Stimulated activated CD8-positive, alpha-beta memory T cell treated with anti-CD3 and anti-CD28 coated beads, Interleukin-12 subunit alpha, Interleukin-12 subunit beta, amount 100 ng/mL, for 1 hour (primary cell): ENCODE results near the gene GTF2I.
"Not testable (repeated sequence)": the region's sequence is repeated elsewhere in the genome, so short reads cannot be mapped to it uniquely, and the experiment has no call there.

ENCODE experiments used
- DNase-seq: peaks from one replicate; pipeline ENCODE4 v3.0.0-alpha.2; 2020; ENCODE audit warnings: low read depth

The GTF2I gene

DNA sequence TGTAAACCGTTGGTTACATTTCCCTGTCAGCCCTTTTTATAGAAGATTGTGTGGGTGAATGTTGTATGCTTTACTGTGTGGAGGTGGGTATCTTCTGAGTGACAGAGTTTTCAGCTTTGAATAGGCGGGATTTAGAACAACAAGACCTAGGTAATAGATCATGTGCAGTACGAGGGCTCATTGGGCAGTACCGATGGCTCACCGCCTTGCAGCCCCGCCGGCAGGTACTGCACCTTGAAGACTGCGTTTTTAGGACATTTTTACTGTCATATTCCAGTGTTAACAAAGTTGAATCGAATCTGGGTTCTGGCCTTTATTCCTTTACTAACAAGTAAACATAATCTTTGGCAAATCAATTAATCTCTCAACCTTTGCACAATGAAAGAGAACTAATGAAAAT lies 60.4 kb downstream of the GTF2I start:
- no peak for DNase-seq

DNA sequence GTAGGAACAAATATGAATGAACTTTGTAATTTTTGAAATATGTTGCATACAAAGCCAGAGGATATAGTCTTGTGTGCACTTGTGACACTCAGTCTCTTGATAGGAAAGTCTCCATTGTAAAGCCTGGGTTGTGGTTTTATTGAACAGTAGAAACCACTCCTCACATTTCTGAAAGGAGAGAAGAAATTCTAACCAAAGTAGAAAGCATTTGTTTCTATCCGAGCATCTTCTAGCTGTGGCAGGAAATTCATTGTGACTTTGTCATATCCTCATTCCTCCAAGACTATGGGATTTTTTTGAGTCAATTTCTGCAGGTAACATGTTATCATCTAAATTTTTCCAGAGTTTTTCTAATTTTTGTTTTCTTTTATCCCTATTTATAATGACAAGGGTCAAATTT lies 60.8 kb downstream of the GTF2I start:
- DNase-seq: no peak

- no peak for DNase-seq
These were observed 64.6 kb downstream of the GTF2I start for GRCh38 chr7:74722153-74722552.

GRCh38 chr7:74725840-74726239 lies 68.3 kb downstream of the GTF2I start:
- no peak for DNase-seq

DNA sequence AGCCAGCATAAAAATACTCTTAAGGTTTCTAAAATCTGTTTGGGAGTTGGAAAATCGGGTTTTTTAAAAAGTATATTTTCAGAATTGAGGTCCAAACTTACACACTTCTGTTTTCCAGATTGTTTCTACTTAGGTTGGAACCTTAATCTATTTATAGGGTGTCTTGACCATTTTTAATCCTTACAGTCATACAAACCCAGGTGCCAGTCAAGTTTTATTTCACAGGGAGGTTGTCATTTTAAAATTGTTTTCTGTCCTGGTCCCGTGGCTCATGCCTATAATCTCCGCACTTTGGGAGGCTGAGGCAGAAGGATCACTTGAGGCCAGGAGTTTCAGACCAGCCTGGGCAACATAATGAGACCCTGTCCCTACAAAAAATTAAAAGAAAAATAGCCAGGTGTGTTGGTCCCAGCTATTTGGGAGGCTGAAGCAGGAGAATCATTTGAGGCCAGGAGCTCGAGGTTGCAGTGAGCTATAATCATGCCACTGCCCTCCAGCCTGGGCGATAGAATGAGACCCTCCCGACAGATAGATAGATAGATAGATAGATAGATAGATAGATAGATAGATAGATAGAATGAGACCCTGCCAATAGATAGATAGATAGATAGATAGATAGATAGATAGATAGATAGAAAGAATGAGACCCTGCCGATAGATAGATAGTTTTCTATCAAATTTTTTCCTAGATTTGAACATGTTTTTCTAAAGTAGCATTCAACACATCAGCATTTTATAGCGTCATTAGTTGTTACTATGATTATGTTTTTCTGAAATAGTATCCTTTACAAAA lies 69.0 kb downstream of the GTF2I start:
- no peak for DNase-seq

- DNase-seq: not testable (repeated sequence)
These were observed 71.2 kb downstream of the GTF2I start for GRCh38 chr7:74728686-74729085.

DNA sequence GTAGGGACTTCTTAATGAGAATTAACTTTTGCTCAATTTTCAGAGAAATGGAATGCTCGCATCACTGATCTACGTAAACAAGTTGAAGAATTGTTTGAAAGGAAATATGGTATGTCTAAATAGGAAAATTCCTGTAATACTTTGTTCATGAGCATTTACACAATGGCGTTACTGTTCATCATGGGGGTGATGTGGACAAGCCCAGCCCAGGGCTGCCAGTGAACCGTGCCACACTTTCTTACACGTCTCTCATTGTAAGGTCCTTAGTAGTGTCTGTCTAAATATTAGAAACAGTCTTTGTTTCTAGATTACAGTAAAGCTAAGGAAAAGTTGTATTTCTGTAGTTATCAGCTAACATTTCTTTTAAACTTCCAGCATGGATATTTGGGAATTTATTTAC lies 72.7 kb downstream of the GTF2I start:
- not testable (repeated sequence) for DNase-seq

DNA sequence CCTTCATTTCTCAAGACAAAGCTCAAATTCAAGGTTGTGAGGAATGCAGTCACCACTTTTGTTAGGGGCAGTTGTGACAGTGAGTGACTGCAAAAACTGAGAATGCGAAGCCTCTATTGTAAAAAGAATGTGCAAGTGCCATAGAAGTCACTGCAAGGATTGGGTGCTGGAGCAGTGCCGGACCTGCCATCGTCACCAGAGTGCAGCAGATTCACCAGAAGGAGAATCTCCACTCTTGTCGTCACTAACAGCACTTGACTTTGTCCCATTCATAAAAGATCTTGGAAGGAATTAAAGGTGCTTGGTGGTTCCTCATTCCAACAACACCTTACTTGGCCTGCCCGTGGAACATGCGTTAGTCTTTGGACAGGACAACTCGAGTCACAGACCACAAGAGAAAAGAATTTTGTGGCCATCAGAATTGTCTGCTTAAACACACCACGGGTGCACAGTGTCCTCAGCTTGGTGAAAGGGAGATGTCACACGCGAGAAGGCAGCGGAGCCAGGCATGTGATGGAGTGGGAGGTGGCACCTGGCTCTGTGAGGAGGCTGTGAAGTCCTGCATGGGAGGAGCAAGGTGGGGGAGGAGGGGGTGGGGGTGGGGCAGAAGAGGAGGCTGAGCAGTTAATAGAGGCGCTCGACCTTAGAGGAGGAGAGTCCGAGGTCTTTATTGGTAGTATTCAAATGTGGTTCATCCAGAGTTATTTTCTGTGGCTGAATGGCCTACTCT lies 82.6 kb downstream of the GTF2I start:
- DNase-seq: not testable (repeated sequence)

DNA sequence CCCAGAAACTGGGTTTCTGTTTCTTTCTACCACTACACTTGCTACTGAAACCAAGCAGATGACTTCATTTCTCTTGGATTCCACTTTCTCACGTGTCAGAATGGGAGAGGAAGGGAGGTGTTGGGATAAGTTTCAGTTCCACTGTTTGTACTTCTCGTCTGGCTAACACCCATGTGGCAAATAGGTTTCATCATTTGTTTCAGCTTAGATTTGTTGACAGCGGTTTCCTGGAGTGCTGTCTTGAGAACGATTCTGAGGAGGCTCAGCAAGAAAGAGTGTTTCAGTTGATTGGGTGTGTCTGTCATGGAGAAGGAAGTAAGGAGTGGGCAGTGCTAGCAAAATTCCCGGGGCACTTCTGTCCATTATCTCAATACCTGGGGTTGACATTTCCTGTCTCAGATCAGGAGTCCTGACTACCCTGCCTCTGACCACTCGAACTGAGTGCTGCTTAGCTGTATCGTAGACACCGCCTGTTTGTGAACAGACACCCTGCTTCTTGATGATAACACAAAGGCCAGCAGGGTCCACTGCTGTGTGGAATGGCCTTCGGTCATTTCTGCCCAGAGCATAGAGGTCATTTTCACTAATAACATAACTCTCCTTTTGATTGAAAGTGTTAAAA lies 86.5 kb downstream of the GTF2I start:
- DNase-seq: not testable (repeated sequence)

DNA sequence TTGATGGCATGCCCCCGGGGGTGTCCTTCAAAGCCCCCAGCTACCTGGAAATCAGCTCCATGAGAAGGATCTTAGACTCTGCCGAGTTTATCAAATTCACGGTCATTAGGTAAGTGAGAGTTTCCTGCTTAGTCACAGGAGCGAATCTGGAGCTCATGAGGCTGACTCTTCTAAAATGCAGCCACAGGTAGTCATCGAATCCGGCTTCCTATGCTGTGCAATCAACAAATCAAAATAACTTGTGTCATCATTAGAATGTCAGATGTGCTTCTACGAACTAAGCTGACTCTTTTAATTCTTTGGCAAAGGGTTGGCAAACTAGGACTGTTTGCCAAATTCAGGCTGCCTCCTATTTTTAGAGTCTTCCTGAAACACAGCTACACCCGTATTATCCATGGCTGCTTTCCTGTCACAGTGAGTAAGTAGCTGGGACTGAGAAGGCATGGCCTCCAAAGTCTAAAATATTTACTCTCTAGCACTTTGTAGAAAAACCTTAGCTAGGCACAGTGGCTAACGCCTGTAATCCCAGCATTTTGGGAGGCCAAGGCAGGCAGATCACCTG lies 96.5 kb downstream of the GTF2I start:
- not testable (repeated sequence) for DNase-seq

GRCh38 chr7:74756673-74757072 lies 99.2 kb downstream of the GTF2I start:
- not testable (repeated sequence) for DNase-seq

DNA sequence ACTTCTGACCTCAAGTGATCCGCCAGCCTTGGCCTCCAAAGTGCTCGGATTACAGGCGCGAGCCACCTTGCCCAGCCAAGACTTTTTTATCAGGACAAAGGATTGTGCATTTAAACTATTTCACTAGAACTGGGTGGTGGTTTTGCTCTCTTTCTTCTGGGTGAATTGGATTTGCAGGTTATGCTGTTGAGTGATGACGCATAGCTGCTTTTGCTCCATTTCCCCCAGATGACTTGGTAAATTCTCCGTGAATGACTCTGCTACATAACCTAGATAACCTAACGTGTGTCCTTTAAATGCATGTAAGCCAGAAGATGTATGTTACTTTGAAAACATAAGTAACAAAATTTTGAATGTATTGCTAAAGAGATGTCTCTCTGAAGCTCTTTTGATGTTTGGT lies 100.8 kb downstream of the GTF2I start:
- not testable (repeated sequence) for DNase-seq

GRCh38 chr7:74758982-74759381 lies 101.5 kb downstream of the GTF2I start:
- not testable (repeated sequence) for DNase-seq

GRCh38 chr7:74765205-74765918 lies 107.8 kb downstream of the GTF2I start:
- DNase-seq: not testable (repeated sequence)

DNA sequence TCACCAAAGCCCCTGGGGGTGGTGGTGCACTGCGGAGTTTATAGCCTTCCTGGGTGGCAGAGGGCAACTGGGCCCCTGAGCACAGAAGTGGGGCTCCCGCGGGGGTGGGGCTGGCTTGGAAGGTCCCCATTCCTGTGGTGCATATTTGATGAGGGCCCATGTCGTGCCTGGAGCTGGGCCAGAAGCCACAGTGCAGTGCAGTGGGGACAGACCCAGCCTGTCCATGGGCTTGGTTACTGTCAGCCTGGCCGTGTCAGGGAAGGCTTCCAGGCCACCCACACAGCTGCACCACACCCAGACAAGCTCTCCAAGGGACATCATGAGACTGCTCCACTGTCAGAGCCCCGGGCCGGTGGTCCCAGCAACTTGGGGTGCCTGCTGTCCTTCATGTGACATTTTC lies 109.0 kb downstream of the GTF2I start:
- not testable (repeated sequence) for DNase-seq

GRCh38 chr7:74766991-74767390 lies 109.5 kb downstream of the GTF2I start:
- DNase-seq: not testable (repeated sequence)

GRCh38 chr7:74770062-74770461 lies 112.5 kb downstream of the GTF2I start:
- DNase-seq: not testable (repeated sequence)

DNA sequence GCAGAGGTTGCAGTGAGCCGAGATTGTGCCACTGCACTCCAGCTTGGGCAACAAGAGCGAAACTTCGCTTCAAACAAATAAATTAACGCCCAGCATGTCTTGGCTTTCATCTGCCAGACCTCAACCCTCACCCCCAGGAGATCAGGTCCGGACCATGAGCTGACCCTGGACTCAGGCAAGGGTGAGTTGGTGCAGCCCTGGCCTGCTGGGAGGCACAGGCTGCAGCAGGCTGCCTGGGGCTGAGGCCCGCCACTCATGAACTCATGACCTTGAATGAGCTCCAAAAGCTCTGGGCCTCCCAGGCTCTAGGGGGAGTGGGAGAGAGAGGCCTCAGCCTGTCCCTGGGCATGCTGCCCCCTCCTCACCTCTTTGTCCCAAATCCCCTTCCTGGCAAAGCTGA lies 114.6 kb downstream of the GTF2I start:
- not testable (repeated sequence) for DNase-seq

DNA sequence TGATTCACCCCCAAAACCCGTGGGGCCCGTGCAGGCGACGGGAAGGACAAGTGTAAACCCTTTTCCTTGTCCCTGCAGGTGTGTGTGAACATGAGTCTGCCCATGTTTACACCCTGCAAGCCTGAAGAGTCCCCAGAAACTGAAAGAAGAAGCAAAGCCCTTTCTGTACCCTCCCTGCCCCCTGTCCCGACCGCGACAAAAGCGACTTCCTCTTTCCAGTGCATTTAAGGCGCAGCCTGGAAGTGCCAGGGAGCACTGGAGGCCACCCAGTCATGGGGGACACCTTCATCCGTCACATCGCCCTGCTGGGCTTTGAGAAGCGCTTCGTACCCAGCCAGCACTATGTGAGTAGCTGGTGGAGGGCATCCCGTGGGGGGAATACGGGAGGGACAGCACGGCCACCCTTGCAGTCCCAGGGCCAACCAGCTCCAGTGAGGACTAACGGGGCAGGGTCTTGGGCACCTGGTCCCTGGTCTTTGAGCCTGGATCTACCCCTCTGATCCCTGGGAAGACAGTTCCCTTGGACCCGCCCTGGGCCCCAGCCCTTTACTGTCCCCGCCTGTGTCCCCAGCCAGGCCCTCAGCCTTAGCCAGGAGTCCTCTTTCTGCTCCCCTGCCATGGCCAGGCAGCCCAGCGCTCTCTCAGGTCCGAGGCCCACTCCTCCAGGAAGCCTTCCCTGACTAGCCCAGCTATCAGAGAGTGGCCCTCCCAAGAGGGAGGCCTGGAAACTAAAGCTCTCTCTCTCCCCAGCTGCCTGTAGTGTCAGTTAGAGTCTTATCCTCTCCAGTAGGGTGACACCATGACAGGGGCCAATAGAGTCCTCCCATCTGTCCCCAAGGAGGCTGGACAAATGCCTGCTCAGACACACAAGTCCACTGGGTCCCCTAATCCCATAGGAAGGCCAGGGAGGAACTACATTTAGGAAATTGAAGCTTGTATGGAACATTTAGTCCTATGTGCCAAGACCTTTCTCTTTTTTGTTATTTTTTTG lies 116.5 kb downstream of the GTF2I start, which contains the start of gene NCF1:
Gene NCF1, plus strand, starts transcription at position 252 of the 991 bp plus-strand sequence. Its CDS starts 21 bp downstream, at position 273.
- not testable (repeated sequence) for DNase-seq

GRCh38 chr7:74775111-74775510 lies 117.6 kb downstream of the GTF2I start:
- not testable (repeated sequence) for DNase-seq
